Hematopoietic multipotent progenitor cell treated with erythropoietin and hydrocortisone succinate and interleukin-3 and kit ligand, for 8 days (in vitro differentiated cells): ENCODE data around the gene JOSD1.

Experiments used
- DNase-seq: peaks from one replicate; pipeline ENCODE4 v3.0.0-alpha.2; 2015

The JOSD1 gene

GRCh38 chr22:38710866-38711265, 10.1 kb upstream of the JOSD1 start:
- DNase-seq: no peak

DNA sequence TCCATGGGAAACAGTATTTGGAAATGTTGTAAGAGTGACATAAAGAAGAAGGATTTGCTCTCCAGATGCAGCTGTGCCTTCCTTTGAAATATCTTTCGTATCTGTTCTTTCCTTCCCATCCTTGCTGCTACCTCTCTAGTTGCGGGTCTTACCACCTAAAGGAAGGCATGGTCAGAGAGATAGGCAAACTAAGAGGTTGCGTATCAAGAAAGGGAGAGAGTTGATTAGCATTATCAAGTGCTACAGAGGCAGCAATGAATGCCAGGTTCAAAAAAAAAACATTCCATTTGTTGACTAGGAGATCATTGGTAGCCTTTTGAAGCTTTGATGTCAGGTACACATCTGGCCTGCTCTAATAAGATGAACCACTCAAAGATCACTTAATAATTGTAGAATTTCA, 9.6 kb upstream of the JOSD1 start:
- peak; percentile 92 for DNase-seq

GRCh38 chr22:38709306-38709705, 8.6 kb upstream of the JOSD1 start:
- no peak for DNase-seq

GRCh38 chr22:38707984-38708383, 7.2 kb upstream of the JOSD1 start:
- DNase-seq: no peak

- DNase-seq: no peak
These were observed 6.6 kb upstream of the JOSD1 start for GRCh38 chr22:38707346-38707745.

DNA sequence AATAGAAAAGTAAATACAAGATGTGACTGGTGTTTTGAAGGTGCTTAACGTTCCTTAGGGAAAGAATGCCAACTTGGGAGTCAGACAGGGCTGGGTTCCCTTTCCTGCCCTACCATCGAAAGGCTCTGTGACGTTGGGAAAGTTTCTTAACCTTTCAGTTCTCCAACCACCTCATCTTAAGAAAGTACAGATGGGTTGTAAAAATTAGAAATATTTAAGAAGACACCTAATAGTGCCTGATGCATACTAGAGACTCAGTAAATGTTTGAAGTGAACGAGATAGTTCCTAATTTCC, 6.1 kb upstream of the JOSD1 start:
- no peak for DNase-seq

DNA sequence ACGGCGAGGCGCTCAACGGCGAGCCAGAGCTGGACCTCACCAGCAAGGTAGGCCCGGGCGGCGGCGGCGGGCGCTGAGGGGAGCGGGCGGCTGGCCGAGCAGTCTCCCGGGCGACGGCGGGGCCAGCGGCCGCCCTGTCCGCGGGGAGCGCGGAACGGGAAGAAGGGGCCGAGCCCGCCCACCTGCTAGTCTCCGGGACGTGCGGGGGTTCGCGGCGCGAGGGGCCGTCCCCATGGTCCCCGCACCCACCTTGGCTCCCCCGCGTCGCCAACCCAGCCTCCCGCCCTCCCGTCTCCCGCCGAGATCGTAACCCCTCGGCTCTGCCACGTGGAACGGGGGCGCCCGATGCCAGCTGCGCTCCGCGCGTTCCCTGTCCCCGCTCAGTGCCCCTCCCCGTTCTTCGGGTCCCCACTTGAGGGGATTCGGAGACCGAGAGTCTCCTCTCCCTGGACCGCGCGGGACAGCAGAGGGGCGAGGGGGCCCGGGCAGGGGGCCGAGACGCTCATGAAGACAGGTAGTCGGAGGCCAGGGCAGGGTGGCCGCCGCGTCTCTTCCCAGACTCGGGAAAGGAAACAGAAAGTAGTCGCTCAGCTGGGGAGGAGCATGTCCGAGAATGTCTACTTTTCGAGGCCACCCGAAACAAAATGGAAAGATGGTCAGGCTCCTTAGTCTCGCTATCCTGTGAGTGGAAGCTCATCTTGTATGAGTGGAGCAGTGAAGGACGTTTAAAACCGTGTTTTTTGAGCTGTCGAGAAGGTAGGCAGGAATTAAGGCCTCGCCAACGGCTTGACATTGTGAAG, 5.6 kb upstream of the JOSD1 start:
- peak; percentile 25 for DNase-seq

GRCh38 chr22:38705235-38706100, 4.7 kb upstream of the JOSD1 start, which contains the start of gene GTPBP1:
Gene GTPBP1, plus strand, starts transcription at chr22:38705944. Its CDS starts 12 bp downstream, at chr22:38705956.
- peak; percentile 100 for DNase-seq

DNA sequence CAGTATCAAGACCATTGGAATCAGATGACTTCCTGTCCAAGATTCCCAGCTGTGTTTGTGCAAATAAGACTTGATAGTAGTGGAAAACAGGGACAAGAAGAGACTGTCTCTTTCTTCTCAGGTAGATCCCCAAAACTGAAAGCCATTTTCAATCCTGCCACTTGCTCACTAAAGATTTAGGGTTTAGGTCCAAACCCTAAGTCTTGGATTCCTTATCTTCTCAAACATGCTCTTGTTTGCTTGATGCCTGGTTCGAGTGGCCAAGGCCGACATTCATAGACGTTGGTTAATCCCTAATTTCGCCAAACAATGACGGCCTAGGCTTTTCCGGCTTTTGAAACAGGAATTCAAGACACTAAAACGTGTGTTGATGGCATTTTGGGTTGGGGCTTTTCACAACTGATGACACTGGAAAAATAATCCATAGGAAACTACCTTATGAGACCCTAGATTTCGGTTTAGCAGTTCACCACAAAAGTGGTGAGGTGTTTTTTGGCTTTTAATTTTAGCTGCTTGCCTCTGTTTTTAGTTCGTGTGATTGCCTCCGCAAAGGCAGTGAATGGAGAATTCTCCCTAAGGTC, 4.0 kb upstream of the JOSD1 start:
- peak; percentile 60 for DNase-seq

- DNase-seq: no peak
These were observed 414 bp downstream of the JOSD1 start for GRCh38 chr22:38700270-38700788.

DNA sequence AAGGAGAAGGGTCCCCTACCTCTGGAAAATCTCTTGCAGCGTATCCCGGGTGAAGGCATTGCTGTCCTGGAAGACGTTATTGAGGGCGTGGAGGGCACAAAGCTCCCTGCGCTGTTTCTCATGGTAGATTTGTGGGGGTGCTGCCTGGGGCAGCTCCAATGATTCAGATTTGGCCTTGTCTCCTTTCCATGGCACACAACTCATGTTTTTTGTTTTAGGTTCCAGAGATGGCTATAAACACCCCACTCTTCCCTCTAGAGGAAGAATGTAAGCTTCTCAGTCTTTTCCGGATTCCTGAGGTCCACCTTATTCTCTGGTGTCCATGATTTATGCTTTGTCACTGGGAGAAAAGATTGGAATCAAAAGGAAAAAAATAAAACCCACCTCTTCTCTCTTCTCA, 959 bp downstream of the JOSD1 start:
- DNase-seq: no peak

- no peak for DNase-seq
These were observed 1.6 kb downstream of the JOSD1 start for GRCh38 chr22:38699143-38699542.

GRCh38 chr22:38698407-38699094, 2.2 kb downstream of the JOSD1 start:
- DNase-seq: no peak

DNA sequence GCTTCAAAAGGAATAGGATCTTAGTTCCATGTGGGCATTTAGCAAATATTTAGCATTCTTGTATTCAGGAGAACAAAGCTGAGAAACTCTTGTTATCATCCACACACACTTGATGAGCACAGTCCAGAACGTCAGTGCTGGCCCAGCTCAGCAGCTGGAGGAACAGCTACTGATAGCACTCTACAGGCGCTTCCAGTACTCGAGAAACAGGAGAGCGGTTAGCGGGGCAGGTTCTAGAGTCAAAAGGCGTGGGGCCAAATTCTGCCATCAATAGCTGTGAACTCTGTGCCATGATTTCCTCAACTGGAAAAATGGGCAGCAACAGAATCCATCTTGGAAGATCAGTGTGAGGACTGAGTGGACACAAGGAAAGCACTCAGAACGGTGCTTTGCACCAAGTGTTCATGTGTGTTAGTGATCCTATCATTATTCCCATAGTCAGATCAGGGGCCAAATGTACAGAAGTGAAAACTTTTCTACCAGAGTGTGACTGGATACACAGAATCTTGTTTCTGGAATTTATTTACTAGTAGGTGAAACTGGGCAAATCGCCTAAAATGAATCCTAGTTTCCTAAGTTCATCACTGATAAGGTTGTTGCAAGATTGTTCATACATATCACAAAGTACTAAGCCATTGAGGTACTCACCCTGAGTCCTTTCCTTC, 3.2 kb downstream of the JOSD1 start:
- peak; percentile 88 for DNase-seq

DNA sequence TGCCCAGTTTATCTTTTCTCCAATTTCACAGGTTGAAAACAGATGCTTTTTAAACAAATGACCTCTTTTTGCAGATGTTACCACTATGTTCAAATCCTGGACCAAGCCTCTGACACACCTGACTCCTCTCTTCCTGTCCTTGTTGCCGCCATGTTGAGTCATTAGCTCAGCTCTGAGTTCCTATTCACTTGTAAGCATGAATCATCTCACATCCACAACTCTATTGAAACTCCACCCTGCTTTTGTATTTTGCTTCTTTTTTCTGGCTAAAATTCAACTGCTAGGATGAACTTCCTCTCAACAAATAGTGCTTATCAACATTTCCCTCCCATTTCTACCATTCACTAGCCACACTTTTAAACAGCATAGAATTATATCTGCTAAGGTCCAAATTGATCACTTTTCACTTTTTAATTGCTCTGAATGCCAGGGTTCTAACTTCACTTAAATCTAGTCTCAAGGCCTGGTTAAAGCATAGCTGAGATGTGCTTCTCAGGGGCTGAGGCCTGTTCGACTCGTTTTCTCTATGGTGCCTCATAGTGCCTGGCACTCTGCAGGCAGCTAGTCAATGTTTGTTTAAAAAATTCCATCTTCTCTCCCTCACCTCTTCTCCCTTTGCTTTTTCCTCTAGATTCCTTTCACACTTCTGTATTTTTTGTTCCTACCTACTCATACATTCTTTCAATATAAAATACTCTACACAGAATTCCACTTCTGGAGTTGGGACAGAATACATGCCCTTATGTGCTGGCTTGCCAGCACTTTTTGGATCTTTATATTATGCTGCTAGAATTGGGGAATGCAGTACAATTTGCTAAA, 3.9 kb downstream of the JOSD1 start:
- peak; percentile 76 for DNase-seq

GRCh38 chr22:38694940-38695339, 5.8 kb downstream of the JOSD1 start:
- peak; percentile 32 for DNase-seq

- DNase-seq: no peak
These were observed 6.7 kb downstream of the JOSD1 start for GRCh38 chr22:38694049-38694448.

- DNase-seq: no peak
These were observed 11.1 kb downstream of the JOSD1 start for GRCh38 chr22:38689651-38690050.

DNA sequence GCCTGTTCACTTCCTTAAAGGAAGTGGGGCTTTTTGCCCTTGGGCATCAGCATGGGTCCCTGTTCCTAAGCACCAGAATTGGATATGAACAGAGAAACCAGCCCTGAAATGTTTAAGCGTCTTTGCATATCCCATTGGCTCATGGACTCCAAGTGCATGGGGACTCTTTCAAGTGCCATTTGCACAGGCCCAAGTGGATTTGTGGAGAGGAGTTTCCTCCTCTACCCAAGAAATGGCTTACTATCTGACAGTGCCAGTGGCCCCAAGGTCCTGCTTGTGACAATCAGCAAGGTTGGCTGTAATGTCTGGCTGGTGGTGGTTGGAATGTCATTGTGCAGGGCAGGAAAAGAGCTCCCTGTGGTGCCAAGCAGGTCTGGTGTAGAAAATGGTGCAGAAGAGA, 15.0 kb downstream of the JOSD1 start:
- DNase-seq: no peak

DNA sequence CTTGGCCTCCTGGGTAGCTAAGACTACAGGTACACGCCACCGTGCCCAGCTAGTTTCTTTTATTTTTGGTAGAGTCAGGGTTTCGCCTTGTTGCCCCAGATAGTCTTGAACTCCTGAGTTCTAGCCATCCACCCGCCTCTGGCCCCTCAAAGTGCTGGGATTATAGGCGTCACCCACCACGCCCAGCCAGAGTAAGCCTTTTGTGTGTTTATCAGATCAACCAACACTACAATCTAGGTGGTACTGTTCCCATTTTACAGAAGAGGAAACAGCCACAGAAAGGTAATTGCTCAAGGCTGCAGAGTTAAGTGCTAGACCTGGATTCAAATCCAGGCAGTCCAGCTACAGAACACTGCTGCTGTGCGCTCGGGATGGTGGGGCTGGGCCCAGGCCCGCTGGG, 15.8 kb downstream of the JOSD1 start:
- DNase-seq: peak; percentile 60

- DNase-seq: peak; percentile 87
These were observed 19.0 kb downstream of the JOSD1 start, which contains the start of gene TOMM22 for GRCh38 chr22:38681582-38682335. Gene TOMM22, plus strand, starts transcription at chr22:38681957. Its CDS starts 22 bp downstream, at chr22:38681979.
